PC-3 (cell line): ENCODE results near the gene SINHCAF. TPM values are rescaled to one million over a fixed set of nuclear protein-coding genes. Genes with fewer than 3 reads are reported as not detected.

Experiments
- ATAC-seq: fragments of 200-7000 bp; cut with Tn5 transposase; 2 replicates; pipeline ENCODE4 v1.9.1; 2020; ENCODE audit warnings: mild to moderate bottlenecking, moderate library complexity
- BruUV-seq: library from RNA; stranded (reverse); fragments of 400-500 nt; replicated peaks from 2 replicates; lab custom pipeline; 2021; lab: Mats Ljungman, UMichigan
- CTCF ChIA-PET: fragments of 300-600 bp; sonication (Branson Sonifier 250); formaldehyde crosslinking; loops from one replicate; lab custom pipeline; 2022; ENCODE audit warnings: antibody characterized with exemption; lab: Charles Lee
- POLR2A ChIA-PET: fragments of 300-600 bp; sonication (Branson Sonifier 250); formaldehyde crosslinking; loops from one replicate; lab custom pipeline; 2022; ENCODE audit warnings: antibody characterized with exemption; ENCODE audit not compliant: unreplicated experiment; lab: Charles Lee
- DNase-seq: peaks from one replicate; pipeline ENCODE4 v3.0.0-alpha.2; 2015
- H2AFZ ChIP-seq: fragments of 300-600 bp; sonication (generic); 2 replicates; pipeline ENCODE4 v1.6.0; 2016; ENCODE audit warnings: antibody characterized with exemption, low read length
- H3F3A ChIP-seq: fragments of 300-600 bp; sonication (generic); one replicate; pipeline ENCODE4 v1.6.0; 2017; ENCODE audit warnings: antibody characterized with exemption, low read length, control low read depth, mild to moderate bottlenecking; ENCODE audit not compliant: unreplicated experiment
- H3K27ac ChIP-seq: fragments of 300-600 bp; sonication (generic); 2 replicates; pipeline ENCODE4 v1.5.1; 2016; ENCODE audit warnings: mild to moderate bottlenecking, low read length
- H3K27me3 ChIP-seq: fragments of 300-600 bp; sonication (generic); 2 replicates; pipeline ENCODE4 v1.6.1; 2016; ENCODE audit warnings: low read length, mixed read lengths
- H3K36me3 ChIP-seq: fragments of 300-600 bp; sonication (generic); 2 replicates; pipeline ENCODE4 v1.6.1; 2016; ENCODE audit warnings: low read depth, mixed run types, low read length, mixed read lengths
- H3K4me1 ChIP-seq: fragments of 300-600 bp; sonication (generic); 2 replicates; pipeline ENCODE4 v1.5.1; 2016; ENCODE audit warnings: low read length; ENCODE audit not compliant: insufficient read depth
- H3K4me2 ChIP-seq: fragments of 300-600 bp; sonication (generic); 2 replicates; pipeline ENCODE4 v1.6.0; 2016; ENCODE audit warnings: low read length
- H3K4me3 ChIP-seq: fragments of 300-600 bp; sonication (generic); 2 replicates; pipeline ENCODE4 v1.5.1; 2016; ENCODE audit warnings: mild to moderate bottlenecking, low read length, mixed read lengths
- H3K79me2 ChIP-seq: fragments of 300-600 bp; sonication (generic); 2 replicates; pipeline ENCODE4 v1.6.1; 2017; ENCODE audit warnings: low read length, mixed read lengths
- H3K9ac ChIP-seq: fragments of 300-600 bp; sonication (generic); 2 replicates; pipeline ENCODE4 v1.6.0; 2016; ENCODE audit warnings: mild to moderate bottlenecking, low read length
- H3K9me2 ChIP-seq: fragments of 300-600 bp; sonication (generic); replicated peaks from 2 replicates; pipeline ENCODE4 v1.6.1; 2016; ENCODE audit warnings: mixed run types, low read length, mixed read lengths
- H3K9me3 ChIP-seq: fragments of 300-600 bp; sonication (generic); 2 replicates; pipeline ENCODE4 v1.6.1; 2016; ENCODE audit warnings: low read length, mixed read lengths
- H4K20me1 ChIP-seq: fragments of 300-600 bp; sonication (generic); 2 replicates; pipeline ENCODE4 v1.6.1; 2016; ENCODE audit warnings: low read length, mixed read lengths
- CTCF ChIP-seq: fragments of 300-600 bp; sonication (generic); conservative IDR thresholded peaks from 2 replicates; pipeline ENCODE4 v1.5.1; 2017; ENCODE audit warnings: antibody characterized with exemption, low read depth, mild to moderate bottlenecking, low read length
- EZH2 ChIP-seq: fragments of 300-600 bp; sonication (generic); IDR thresholded peaks from one replicate; pipeline ENCODE4 v1.6.1; 2017; ENCODE audit warnings: antibody characterized with exemption, mild to moderate bottlenecking, low read length; ENCODE audit not compliant: unreplicated experiment
- EZH2phosphoT487 ChIP-seq: fragments of 300-600 bp; sonication (generic); IDR thresholded peaks from 2 replicates; pipeline ENCODE4 v1.6.1; 2018; ENCODE audit warnings: mild to moderate bottlenecking, antibody characterized with exemption, low read length, borderline replicate concordance
- intact Hi-C: fragments of 100-400 bp; cut with micrococcal nuclease; formaldehyde crosslinking; loops from 2 replicates; pipeline ENCODE4 v1.9.0; 2023
- total RNA-seq: library from RNA; depleted of rRNA; stranded (reverse); fragments of >200 nt; gene quantifications from 2 replicates; pipeline ENCODE4 v1.2.3, GENCODE V29; 2014

SINHCAF gene
- total RNA-seq, 1 experiment from 2014 or later: 32.0 TPM

DNA sequence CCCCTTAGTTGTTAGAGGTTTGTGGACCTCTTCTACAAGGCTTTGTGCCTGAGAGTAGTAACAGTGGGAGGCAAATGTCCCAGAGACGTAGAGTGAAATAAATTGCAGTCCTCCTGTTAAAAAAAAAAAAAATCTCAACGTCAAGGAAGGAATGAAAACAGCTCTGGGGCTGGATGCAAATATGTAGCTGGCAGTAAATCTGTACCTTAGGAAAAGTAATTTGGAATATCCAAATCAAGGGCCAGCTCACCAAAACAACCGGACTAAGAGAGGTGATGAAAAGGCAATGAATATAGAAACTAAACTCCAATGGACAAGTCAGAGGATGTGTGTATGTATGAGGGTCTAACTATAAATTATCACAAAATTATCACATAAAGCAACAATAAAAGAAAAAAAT, 27.0 kb downstream of the SINHCAF start:
- peaks cover 14% of the 10 kb centered on the region; the same call in 1 of the 2 replicates for H4K20me1 ChIP-seq
- POLR2A ChIA-PET: interaction anchor here (0.6 kb wide), 1 partner anchor 27 kb away, joined by 5 read pairs; no protein-coding TSS in a partner anchor
- H3K36me3 ChIP-seq: peaks cover 37% of the 10 kb centered on the region

DNA sequence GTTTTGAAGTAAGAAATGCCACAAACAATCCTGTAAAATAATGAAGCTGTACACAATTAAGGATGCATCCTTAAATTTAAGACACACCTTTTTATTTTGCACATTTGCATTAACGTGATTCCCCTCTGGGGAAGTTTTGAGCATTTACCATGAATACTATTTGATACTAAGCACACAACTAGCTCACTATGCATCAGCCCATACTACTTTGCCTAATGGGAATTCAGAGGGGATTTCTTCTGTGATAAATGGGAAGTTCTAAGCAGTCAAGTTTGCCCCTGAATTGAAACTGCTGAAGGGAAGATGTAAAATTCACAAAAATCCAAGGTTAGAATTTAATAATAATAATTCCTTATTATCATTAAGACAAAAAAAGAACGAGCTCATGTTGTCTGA, 27.4 kb downstream of the SINHCAF start:
- ChIA-PET CTCF (no interaction called here), POLR2A (interaction anchor here (0.6 kb wide), 1 partner anchor 26 kb away, joined by 5 read pairs; no protein-coding TSS in a partner anchor)
- intact Hi-C loops: no loop called here
- ATAC-seq (no peak), DNase-seq (no peak)
- Histone ChIP-seq H3K27me3 (no peaks in the 10 kb centered on the region), H3K9me3 (no peaks in the 10 kb centered on the region), H3K4me3 (no peak overlapping the region), H3K36me3 (peaks cover 35% of the 10 kb centered on the region), H4K20me1 (peaks cover 12% of the 10 kb centered on the region; the same call in 1 of the 2 replicates), H2AFZ (no peak overlapping the region), H3K27ac (no peak overlapping the region), H3K4me2 (no peak overlapping the region), H3K9me2 (no peaks in the 10 kb centered on the region), H3K4me1 (no peaks in the 10 kb centered on the region), H3F3A (no peaks in the 10 kb centered on the region), H3K9ac (no peak overlapping the region), H3K79me2 (peaks cover 63% of the 10 kb centered on the region)
- TF ChIP-seq CTCF (no peak), EZH2phosphoT487 (no peak), EZH2 (no peak)
- BruUV-seq: no TSS peak

More for the DNA sequence above, 27.0 kb downstream of the SINHCAF start:
- H3K4me2 ChIP-seq: no peak overlapping the region
- H3K27ac ChIP-seq: no peak overlapping the region
- H3K9me2 ChIP-seq: no peaks in the 10 kb centered on the region
- H3K9me3 ChIP-seq: no peaks in the 10 kb centered on the region
- BruUV-seq: no TSS peak
- no peak overlapping the region for H3K4me3 ChIP-seq
- no peak overlapping the region for H3K9ac ChIP-seq
- no peaks in the 10 kb centered on the region for H3F3A ChIP-seq
- H3K79me2 ChIP-seq: peaks cover 67% of the 10 kb centered on the region
- no peaks in the 10 kb centered on the region for H3K4me1 ChIP-seq
- H3K27me3 ChIP-seq: no peaks in the 10 kb centered on the region
- H2AFZ ChIP-seq: no peak overlapping the region
- TF ChIP-seq EZH2phosphoT487 (no peak), CTCF (no peak), EZH2 (no peak)
- intact Hi-C loops: no loop called here
- CTCF ChIA-PET: no interaction called here
- DNase-seq: no peak
- ATAC-seq: no peak

GRCh38 chr12:31297572-31298514, 28.1 kb downstream of the SINHCAF start:
- Histone ChIP-seq H3K4me1 (no peaks in the 10 kb centered on the region), H3K9me2 (no peaks in the 10 kb centered on the region), H3K79me2 (peaks cover 56% of the 10 kb centered on the region), H3K4me3 (no peak overlapping the region), H3K9ac (no peak overlapping the region), H3F3A (no peaks in the 10 kb centered on the region), H4K20me1 (peaks cover 9% of the 10 kb centered on the region; the same call in 1 of the 2 replicates), H3K27ac (no peak overlapping the region), H3K9me3 (no peaks in the 10 kb centered on the region), H3K27me3 (no peaks in the 10 kb centered on the region), H3K4me2 (no peak overlapping the region), H2AFZ (no peak overlapping the region), H3K36me3 (peaks cover 36% of the 10 kb centered on the region; the same call in 1 of the 2 replicates)
- ChIA-PET CTCF (no interaction called here), POLR2A (no interaction called here)
- no TSS peak for BruUV-seq
- no peak for TF ChIP-seq EZH2
- no peak for TF ChIP-seq CTCF
- TF ChIP-seq EZH2phosphoT487: no peak
- DNase-seq (no peak), ATAC-seq (no peak)
- intact Hi-C loops: no loop called here
